ENCODE results near the gene CXXC4.

DNA sequence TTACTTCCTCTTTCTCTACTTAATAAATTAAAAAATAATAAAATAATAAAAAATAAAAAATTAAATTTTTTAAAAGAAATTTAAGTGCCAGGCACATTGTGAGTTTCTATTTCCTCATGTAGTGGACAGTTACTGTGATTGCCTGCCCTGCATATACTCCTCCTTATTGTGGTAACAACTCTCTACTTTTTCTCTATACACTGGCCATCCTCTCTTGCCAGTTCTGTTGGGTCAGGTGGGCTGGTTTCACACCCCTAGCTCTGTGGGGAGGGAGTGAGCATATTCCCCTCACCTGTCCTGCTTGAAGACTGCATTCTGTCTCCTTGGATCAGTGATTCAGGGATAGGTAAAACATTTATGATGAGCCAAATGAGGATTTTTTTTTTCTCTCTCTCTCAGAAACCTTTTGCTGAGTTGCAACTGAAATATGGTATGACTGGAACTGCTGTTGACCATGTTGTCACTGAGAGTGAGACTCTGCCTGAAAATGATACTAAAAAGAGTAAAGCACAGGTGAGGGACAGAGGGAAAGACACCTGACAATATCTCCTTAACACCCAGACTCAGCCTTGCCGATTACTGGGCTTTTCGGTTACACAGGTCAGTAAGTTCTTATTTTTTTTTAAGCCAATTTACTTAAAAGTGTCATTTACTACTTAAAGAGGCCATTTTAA is 37.2 kb downstream of the CXXC4 start:
- TF ChIP-seq, protein P1, sequence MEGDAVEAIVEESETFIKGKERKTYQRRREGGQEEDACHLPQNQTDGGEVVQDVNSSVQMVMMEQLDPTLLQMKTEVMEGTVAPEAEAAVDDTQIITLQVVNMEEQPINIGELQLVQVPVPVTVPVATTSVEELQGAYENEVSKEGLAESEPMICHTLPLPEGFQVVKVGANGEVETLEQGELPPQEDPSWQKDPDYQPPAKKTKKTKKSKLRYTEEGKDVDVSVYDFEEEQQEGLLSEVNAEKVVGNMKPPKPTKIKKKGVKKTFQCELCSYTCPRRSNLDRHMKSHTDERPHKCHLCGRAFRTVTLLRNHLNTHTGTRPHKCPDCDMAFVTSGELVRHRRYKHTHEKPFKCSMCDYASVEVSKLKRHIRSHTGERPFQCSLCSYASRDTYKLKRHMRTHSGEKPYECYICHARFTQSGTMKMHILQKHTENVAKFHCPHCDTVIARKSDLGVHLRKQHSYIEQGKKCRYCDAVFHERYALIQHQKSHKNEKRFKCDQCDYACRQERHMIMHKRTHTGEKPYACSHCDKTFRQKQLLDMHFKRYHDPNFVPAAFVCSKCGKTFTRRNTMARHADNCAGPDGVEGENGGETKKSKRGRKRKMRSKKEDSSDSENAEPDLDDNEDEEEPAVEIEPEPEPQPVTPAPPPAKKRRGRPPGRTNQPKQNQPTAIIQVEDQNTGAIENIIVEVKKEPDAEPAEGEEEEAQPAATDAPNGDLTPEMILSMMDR (IDR thresholded peaks at IDR 0.05): no peak
- TF ChIP-seq POLR2A (IDR thresholded peaks at IDR 0.05): no peak

All from right lobe of liver (tissue), 4 donors.